ENCODE results near the gene HCFC2.

Gene HCFC2

GRCh38 chr12:104126548-104126947, 62.2 kb downstream of the HCFC2 start:
- DNase-seq, result no peak

GRCh38 chr12:104130760-104131159, 66.4 kb downstream of the HCFC2 start:
- DNase-seq, result no peak

- DNase-seq, result no peak
Observed at GRCh38 chr12:104131609-104132008, 67.3 kb downstream of the HCFC2 start.

- peak; percentile 62 for DNase-seq
Observed at GRCh38 chr12:104132351-104132956, 68.1 kb downstream of the HCFC2 start.

- no peak for DNase-seq
Observed at GRCh38 chr12:104133321-104133720, 69.0 kb downstream of the HCFC2 start.

- DNase-seq, result no peak
Observed at GRCh38 chr12:104133866-104134265, 69.5 kb downstream of the HCFC2 start.

- no peak for DNase-seq
Observed at GRCh38 chr12:104134882-104135281, 70.6 kb downstream of the HCFC2 start.

- DNase-seq, result peak; percentile 45
Observed at GRCh38 chr12:104136577-104136976, 72.2 kb downstream of the HCFC2 start.

- DNase-seq, result peak; percentile 91
Observed at GRCh38 chr12:104137001-104137901, 72.9 kb downstream of the HCFC2 start.

GRCh38 chr12:104137902-104138796, 73.8 kb downstream of the HCFC2 start, which contains the start of gene NFYB:
NFYB (minus strand) TSS chr12:104138210; CDS start chr12:104135453, 2,757 bp downstream.
- DNase-seq, result peak; percentile 99

- DNase-seq, result peak; percentile 78
Observed at GRCh38 chr12:104138797-104139152, 74.4 kb downstream of the HCFC2 start.

- no peak for DNase-seq
Observed at GRCh38 chr12:104142543-104142942, 78.2 kb downstream of the HCFC2 start.

- DNase-seq, result no peak
Observed at GRCh38 chr12:104143002-104143401, 78.7 kb downstream of the HCFC2 start.

GRCh38 chr12:104143918-104144317, 79.6 kb downstream of the HCFC2 start:
- DNase-seq, result no peak

- DNase-seq, result no peak
Observed at GRCh38 chr12:104147346-104147745, 83.0 kb downstream of the HCFC2 start.

GRCh38 chr12:104150416-104150815, 86.1 kb downstream of the HCFC2 start:
- peak; percentile 89 for DNase-seq

- DNase-seq, result no peak
Observed at GRCh38 chr12:104152685-104153241, 88.4 kb downstream of the HCFC2 start.

GRCh38 chr12:104154286-104154685, 90.0 kb downstream of the HCFC2 start:
- peak; percentile 52 for DNase-seq

GRCh38 chr12:104154806-104155205, 90.5 kb downstream of the HCFC2 start:
- DNase-seq, result peak; percentile 98
